ENCODE data around the gene STIMATE.

The STIMATE gene

DNA sequence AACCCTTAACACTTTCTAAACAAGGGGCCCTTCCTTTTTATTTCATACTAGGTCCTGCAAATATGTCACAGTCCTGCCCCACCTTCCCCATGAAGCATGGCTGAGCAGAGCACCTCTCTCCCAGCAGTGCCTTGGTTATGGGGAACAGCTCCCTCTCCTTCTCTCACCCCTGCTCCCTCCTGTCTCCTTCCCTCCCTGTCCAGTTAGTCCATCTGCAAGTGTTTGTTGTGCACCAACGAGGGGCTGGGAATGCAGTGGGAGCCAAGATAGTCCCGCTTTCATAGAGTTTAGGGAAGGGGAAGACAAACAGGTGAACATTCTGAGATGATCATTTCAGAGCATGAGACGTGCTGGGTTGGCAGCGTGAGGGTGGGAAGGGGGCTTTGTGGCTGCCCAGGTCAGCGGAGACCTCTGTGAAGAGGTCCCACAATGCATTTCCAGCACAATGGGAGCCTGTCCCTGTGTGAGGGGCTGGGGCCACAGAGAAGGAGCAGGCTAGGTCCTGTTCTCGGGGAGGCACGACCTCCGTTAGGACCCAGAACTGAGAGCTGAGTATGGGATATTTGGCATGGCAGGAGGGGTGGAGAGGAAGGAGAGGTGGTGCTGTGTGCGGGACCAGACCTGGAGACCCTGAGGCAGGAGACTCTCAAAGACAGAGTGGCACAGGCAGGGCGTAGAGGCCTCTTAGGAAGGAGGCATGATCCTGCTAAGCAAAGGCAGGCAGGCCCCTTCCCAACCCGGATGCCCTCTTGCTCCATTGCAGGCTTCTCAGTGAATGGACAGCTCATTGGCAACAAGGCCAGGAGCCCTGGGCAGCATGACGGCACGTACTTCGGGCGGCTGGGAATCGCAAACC is 108.2 kb downstream of the STIMATE start:
- DNase-seq, result no peak

DNA sequence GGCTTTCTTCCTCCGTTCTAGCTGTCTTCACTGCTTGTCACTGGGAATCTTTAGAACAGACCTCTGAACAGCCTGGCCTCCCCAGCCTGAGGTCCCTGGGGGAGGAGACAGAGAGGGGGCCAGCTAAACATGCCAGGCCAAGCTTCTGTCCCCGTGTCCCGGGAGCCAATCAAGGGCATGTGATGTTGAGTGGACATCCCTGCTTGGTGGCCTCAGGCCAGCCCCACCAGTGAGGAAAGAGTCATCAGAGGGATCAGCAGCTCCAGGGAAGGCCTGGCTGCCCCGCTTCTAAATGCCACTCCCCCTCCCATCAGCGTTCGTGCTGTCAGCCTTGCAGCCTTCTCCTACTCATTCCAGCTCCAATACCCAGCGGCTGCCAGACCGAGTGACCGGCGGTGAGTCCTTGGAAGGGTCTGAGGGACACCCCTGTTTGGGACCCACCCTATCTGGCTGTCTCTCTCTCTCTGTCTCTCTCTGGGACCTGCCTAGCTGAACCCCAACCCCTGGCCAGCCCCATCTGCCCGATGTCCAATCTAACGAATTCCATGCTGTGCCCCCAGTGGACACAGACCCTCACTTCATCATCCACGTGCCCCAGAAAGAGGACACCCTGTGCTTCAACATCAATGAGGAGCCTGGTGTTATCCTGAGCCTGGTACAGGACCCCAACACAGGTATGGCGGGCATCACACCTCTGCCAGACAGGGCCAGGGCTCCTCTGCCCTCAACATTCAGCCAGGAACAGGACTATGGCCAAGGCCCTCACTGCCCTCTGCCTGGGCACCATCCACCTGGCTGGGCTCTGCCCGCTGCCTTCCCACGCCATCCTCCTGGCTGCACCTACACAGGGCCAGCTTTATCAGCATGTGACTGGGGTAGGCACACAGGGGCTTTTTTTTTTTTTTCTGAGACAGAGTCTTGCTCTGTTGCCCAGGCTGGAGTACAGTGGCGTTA is 109.4 kb downstream of the STIMATE start:
- DNase-seq, result no peak

DNA sequence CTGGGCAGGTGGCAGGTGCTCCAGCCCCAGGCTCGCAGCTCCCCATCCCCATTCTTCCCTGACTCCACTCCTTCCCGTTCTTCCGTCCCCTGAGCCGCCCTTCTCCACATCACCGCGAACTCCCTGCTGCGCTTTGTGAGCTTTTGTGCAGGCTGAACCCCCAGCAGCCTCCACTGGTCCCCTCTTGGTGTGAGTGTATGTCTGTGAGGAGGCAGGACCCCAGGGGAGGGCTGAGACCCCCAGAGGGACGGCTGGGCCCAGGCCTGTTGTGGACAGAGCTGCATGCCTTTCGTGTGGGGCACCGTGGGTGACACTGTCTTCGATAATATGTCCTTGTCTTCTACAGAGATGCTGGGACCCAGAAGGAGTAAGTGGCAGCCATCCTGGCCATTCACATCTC is 110.1 kb downstream of the STIMATE start:
- DNase-seq, result no peak
